Gastrocnemius medialis (tissue), 4 donors: ENCODE data around the gene FAM118A. TPM values are rescaled to one million over a fixed set of nuclear protein-coding genes. Genes with fewer than 3 reads are reported as not detected.
A peak's percentile ranks its signal among the peaks of the same experiment; 100 is the strongest.
"Not testable (repeated sequence)": the region's sequence is repeated elsewhere in the genome, so short reads cannot be mapped to it uniquely, and the experiment has no call there.

ENCODE experiments used
- ATAC-seq, 2 donors: fragments of 150-250 bp; one replicate each; pipeline ENCODE4 v1.9.1; 2016
- DNase-seq, 2 donors: peaks; one replicate each; pipeline ENCODE4 v3.0.0-alpha.2; 2019
- H3K27ac ChIP-seq, 4 donors: fragments of 200-600 bp; sonication (generic); 1 replicate in 1 of 4; 2 replicates in 3 of 4; pipeline ENCODE4 v1.5.1; 2016 to 2018; ENCODE audit warnings: mild to moderate bottlenecking in 2 of 4, moderate library complexity in 1 of 4
- H3K27me3 ChIP-seq, 3 donors: fragments of 200-600 bp; sonication (generic) in 2 of 3; 1 replicate in 1 of 3; 2 replicates in 2 of 3; pipeline versions ENCODE4 v1.5.1 to v1.6.0; 2016 to 2019; ENCODE audit warnings: mild to moderate bottlenecking in 1 of 3, moderate library complexity in 1 of 3
- H3K36me3 ChIP-seq, 2 donors: fragments of 200-600 bp; sonication (generic) in 1 of 2; one replicate each; pipeline ENCODE4 v1.5.1; 2017 to 2018
- H3K4me1 ChIP-seq, 2 donors: fragments of 200-600 bp; sonication (generic) in 1 of 2; one replicate each; pipeline ENCODE4 v1.5.1; 2016 to 2017; ENCODE audit warnings: mild to moderate bottlenecking in 2 of 2
- H3K4me3 ChIP-seq, 4 donors: fragments of 200-600 bp; sonication (generic) in 3 of 4; 1 replicate in 1 of 4; 2 replicates in 3 of 4; pipeline ENCODE4 v1.5.1; 2016 to 2019; ENCODE audit warnings: mild to moderate bottlenecking in 2 of 4
- H3K9me3 ChIP-seq, 3 donors: fragments of 200-600 bp; sonication (generic) in 2 of 3; 1 replicate in 1 of 3; 2 replicates in 2 of 3; pipeline ENCODE4 v1.5.1; 2016 to 2019
- CTCF ChIP-seq, 5 experiments: fragments of 450-650 bp in 3 of 5; fragments of 200-600 bp in 2 of 5; sonication (generic) in 2 of 5; IDR thresholded peaks in 4 of 5; conservative IDR thresholded peaks in 1 of 5; 1 replicate in 4 of 5; 2 replicates in 1 of 5; pipeline ENCODE4 v1.5.1; 2016 to 2019; ENCODE audit warnings: antibody characterized with exemption in 5 of 5, mild to moderate bottlenecking in 3 of 5, moderate library complexity in 3 of 5
- POLR2A ChIP-seq, 2 donors: fragments of 450-650 bp; IDR thresholded peaks; one replicate each; pipeline ENCODE4 v1.6.1; 2017; ENCODE audit warnings: antibody characterized with exemption in 2 of 2, mild to moderate bottlenecking in 2 of 2, moderate library complexity in 2 of 2
- in situ Hi-C, 4 donors: fragments of 200-750 bp; cut with MboI; loops; one replicate each; pipeline versions ENCODE4 v1.15.0 to v1.8.0; 2017; ENCODE audit warnings: low sequenced_read_pairs in 4 of 4
- intact Hi-C: fragments of 100-400 bp; cut with DNase I; formaldehyde crosslinking; loops from one replicate; pipeline ENCODE4 v1.15.1; 2023; ENCODE audit warnings: low total_unique reads
- total RNA-seq, 4 donors: library from RNA; depleted of rRNA; stranded (reverse); fragments of >200 nt; gene quantifications; one replicate each; pipeline versions ENCODE4 v1.1.0 to v1.2.3, GENCODE V29; 2016

Gene FAM118A
- total RNA-seq, 4 donors from 2014 or later: 4.1 to 30.0 (median 24.2) TPM

DNA sequence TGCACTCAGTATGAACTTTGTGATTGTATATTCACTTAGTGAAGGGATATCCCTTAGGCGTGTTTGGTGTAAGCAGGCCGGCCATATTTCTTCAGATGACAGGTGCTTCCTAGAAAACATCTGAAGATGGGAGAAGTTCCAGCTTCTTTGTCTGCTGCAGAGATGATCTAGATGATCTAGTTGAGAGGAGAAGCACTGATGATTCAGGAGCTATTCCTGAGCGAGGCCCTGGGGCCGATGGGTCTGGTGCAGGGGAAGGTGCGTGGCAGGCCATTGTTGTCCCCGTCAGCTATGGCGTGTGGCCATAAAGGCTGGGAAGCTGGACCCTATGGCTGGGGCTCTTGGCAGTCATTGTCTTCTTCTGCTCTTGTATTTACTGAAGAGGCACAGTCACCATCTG is 14.0 kb downstream of the FAM118A start:
- no peak for TF ChIP-seq CTCF (IDR thresholded peaks at IDR 0.05 in 4 of 5, conservative IDR thresholded peaks at IDR 0.05 in 1 of 5)
- TF ChIP-seq POLR2A (IDR thresholded peaks at IDR 0.05): peak; percentile 21 to 30
- DNase-seq (peak; percentile 53 to 79), ATAC-seq (peak; percentile 77 to 85)
- peak overlapping the region; percentile 82 to 84 (median 84) for H3K27ac ChIP-seq
- H3K27me3 ChIP-seq: no peaks in the 10 kb centered on the region
- intact Hi-C loops: loop anchor here (10.0 kb wide), 1 partner anchor 711 kb away; no protein-coding TSS in a partner anchor
- in situ Hi-C loops: no loop called here
- H3K4me3 ChIP-seq: no peak overlapping the region
- peaks cover 0 to 18% of the 10 kb centered on the region in 2 donors for H3K36me3 ChIP-seq
- no peaks in the 10 kb centered on the region for H3K9me3 ChIP-seq
- peaks cover 23 to 42% of the 10 kb centered on the region in 2 donors for H3K4me1 ChIP-seq

DNA sequence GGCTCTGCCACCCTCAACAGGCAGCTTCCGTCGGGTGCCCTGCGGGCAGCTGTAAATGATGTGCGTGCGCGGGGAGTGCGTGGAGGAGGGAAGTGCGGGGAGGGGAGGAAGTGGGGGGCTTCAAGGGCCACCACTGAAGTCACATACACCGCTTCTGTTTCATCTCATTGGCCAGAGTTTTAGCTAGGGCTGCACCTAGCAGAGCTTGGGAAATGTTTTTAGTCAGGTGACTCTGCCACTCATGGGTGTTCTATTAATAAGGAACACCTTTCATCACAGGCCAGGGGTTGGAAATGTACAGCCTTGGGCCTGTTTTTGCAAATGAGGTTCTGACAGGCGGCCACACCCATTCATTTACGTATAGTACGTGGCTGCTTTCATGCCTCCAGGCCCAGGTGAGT is 14.6 kb downstream of the FAM118A start:
- Histone ChIP-seq H3K4me3 (no peak overlapping the region), H3K27me3 (no peaks in the 10 kb centered on the region), H3K9me3 (no peaks in the 10 kb centered on the region), H3K4me1 (peaks cover 24 to 35% of the 10 kb centered on the region in 2 donors), H3K27ac (peak overlapping the region; percentile 82 to 84 (median 84)), H3K36me3 (peaks cover 0 to 18% of the 10 kb centered on the region in 2 donors)
- in situ Hi-C loops (no loop called here), intact Hi-C loops (loop anchor here (10.0 kb wide), 1 partner anchor 710 kb away; no protein-coding TSS in a partner anchor)
- TF ChIP-seq POLR2A (IDR thresholded peaks at IDR 0.05) (peak in 1 of 2 donors; percentile 23), CTCF (IDR thresholded peaks at IDR 0.05 in 4 of 5, conservative IDR thresholded peaks at IDR 0.05 in 1 of 5) (no peak)
- ATAC-seq (peak; percentile 73 to 74), DNase-seq (peak; percentile 46 to 62)

GRCh38 chr22:45328261-45328660 is 18.5 kb downstream of the FAM118A start:
- H3K9me3 ChIP-seq, H3K4me3 ChIP-seq, H3K27me3 ChIP-seq, DNase-seq, ATAC-seq, in situ Hi-C loops: not testable (repeated sequence)
- Histone ChIP-seq H3K36me3 (peaks cover 0 to 26% of the 10 kb centered on the region in 2 donors), H3K4me1 (peaks cover 49 to 51% of the 10 kb centered on the region in 2 donors), H3K27ac (peak overlapping the region; percentile 88 to 91 (median 90))
- intact Hi-C loops: loop anchor here (10.0 kb wide), 1 partner anchor 707 kb away; no protein-coding TSS in a partner anchor

GRCh38 chr22:45328822-45329529 is 19.2 kb downstream of the FAM118A start:
- H3K4me1 ChIP-seq: peaks cover 50 to 51% of the 10 kb centered on the region in 2 donors
- H3K9me3 ChIP-seq: no peaks in the 10 kb centered on the region
- H3K36me3 ChIP-seq: peaks cover 0 to 21% of the 10 kb centered on the region in 2 donors
- peak overlapping the region; percentile 88 to 91 (median 90) for H3K27ac ChIP-seq
- DNase-seq (peak; percentile 74 to 93), ATAC-seq (peak; percentile 52 to 59)
- in situ Hi-C loops: no loop called here
- intact Hi-C loops: loop anchor here (1.0 to 10.0 kb wide), 2 partner anchors 12 to 706 kb away; no protein-coding TSS in a partner anchor
- H3K27me3 ChIP-seq: no peaks in the 10 kb centered on the region
- peak; percentile 42 to 64 for TF ChIP-seq POLR2A (IDR thresholded peaks at IDR 0.05)
- TF ChIP-seq CTCF (IDR thresholded peaks at IDR 0.05 in 4 of 5, conservative IDR thresholded peaks at IDR 0.05 in 1 of 5): no peak
- no peak overlapping the region for H3K4me3 ChIP-seq

- Histone ChIP-seq H3K36me3 (peaks cover 0 to 15% of the 10 kb centered on the region in 2 donors), H3K27me3 (no peaks in the 10 kb centered on the region), H3K9me3 (no peaks in the 10 kb centered on the region), H3K27ac (peak overlapping the region; percentile 88 to 91 (median 90)), H3K4me1 (peaks cover 50 to 52% of the 10 kb centered on the region in 2 donors), H3K4me3 (no peak overlapping the region)
- ATAC-seq: peak; percentile 54 to 70
- DNase-seq: peak; percentile 91 to 96
- TF ChIP-seq CTCF (IDR thresholded peaks at IDR 0.05 in 4 of 5, conservative IDR thresholded peaks at IDR 0.05 in 1 of 5): no peak
- peak; percentile 43 to 49 for TF ChIP-seq POLR2A (IDR thresholded peaks at IDR 0.05)
- intact Hi-C loops: loop anchor here (1.0 to 10.0 kb wide), 2 partner anchors 12 to 705 kb away; no protein-coding TSS in a partner anchor
- in situ Hi-C loops: no loop called here
Measured at GRCh38 chr22:45329530-45329936, 19.8 kb downstream of the FAM118A start.
